OCI-LY7 (cell line): ENCODE results near the gene EYS. TPM values are rescaled to one million over a fixed set of nuclear protein-coding genes. Genes with fewer than 3 reads are reported as not detected.

Experiments used
- BruUV-seq: library from RNA; stranded (reverse); fragments of 400-500 nt; replicated peaks from 2 replicates; lab custom pipeline; 2021; lab: Mats Ljungman, UMichigan
- CTCF ChIA-PET: fragments of 300-600 bp; sonication (Branson Sonifier 250); formaldehyde crosslinking; loops from one replicate; lab custom pipeline; 2022; ENCODE audit warnings: antibody characterized with exemption; ENCODE audit not compliant: unreplicated experiment; lab: Charles Lee
- POLR2A ChIA-PET: fragments of 300-600 bp; sonication (Branson Sonifier 250); formaldehyde crosslinking; loops from one replicate; lab custom pipeline; 2022; ENCODE audit warnings: antibody characterized with exemption; lab: Charles Lee
- DNase-seq: peaks from one replicate; pipeline ENCODE4 v3.0.0-alpha.2; 2015; ENCODE audit warnings: low spot score
- H2AFZ ChIP-seq: fragments of 200-600 bp; sonication (generic), shearing (Covaris generic); 2 replicates; pipeline ENCODE4 v1.6.1; 2014; ENCODE audit warnings: mild to moderate bottlenecking, antibody characterized with exemption, low read length, moderate library complexity
- H3K27ac ChIP-seq: fragments of 200-600 bp; sonication (generic); 2 replicates; pipeline ENCODE4 v1.5.1; 2014; ENCODE audit warnings: mixed run types, low read depth, mild to moderate bottlenecking, moderate library complexity, low read length, inconsistent platforms; ENCODE audit not compliant: poor library complexity, severe bottlenecking
- H3K36me3 ChIP-seq: fragments of 200-600 bp; sonication (generic); 2 replicates; pipeline ENCODE4 v1.6.1; 2014; ENCODE audit warnings: mild to moderate bottlenecking, antibody characterized with exemption, low read length, moderate library complexity, mixed read lengths; ENCODE audit not compliant: insufficient read depth
- H3K4me1 ChIP-seq: fragments of 200-600 bp; sonication (generic); 2 replicates; pipeline ENCODE4 v1.5.1; 2014; ENCODE audit warnings: mild to moderate bottlenecking, low read length; ENCODE audit not compliant: insufficient read depth, poor library complexity, severe bottlenecking
- H3K4me2 ChIP-seq: fragments of 200-600 bp; sonication (generic); 2 replicates; pipeline ENCODE4 v1.6.1; 2014; ENCODE audit warnings: mild to moderate bottlenecking, low read length
- H3K4me3 ChIP-seq: fragments of 200-600 bp; sonication (generic); 2 replicates; pipeline ENCODE4 v1.5.1; 2014; ENCODE audit warnings: mild to moderate bottlenecking, low read depth, low read length; ENCODE audit not compliant: poor library complexity, severe bottlenecking
- H3K79me2 ChIP-seq: fragments of 200-600 bp; sonication (generic); 2 replicates; pipeline ENCODE4 v1.6.1; 2016; ENCODE audit warnings: low read depth, mild to moderate bottlenecking, low read length, moderate library complexity, mixed read lengths; ENCODE audit not compliant: insufficient read depth
- H3K9me2 ChIP-seq: fragments of 200-600 bp; sonication (generic); 2 replicates; pipeline ENCODE4 v1.6.1; 2016; ENCODE audit warnings: mild to moderate bottlenecking, low read length, mixed read lengths; ENCODE audit not compliant: insufficient read depth
- H3K9me3 ChIP-seq: fragments of 200-600 bp; sonication (generic); 2 replicates; pipeline ENCODE4 v1.6.1; 2014; ENCODE audit warnings: mild to moderate bottlenecking, mixed run types, low read length, mixed read lengths
- H4K20me1 ChIP-seq: fragments of 200-600 bp; sonication (generic); 2 replicates; pipeline ENCODE4 v1.6.1; 2014; ENCODE audit warnings: mild to moderate bottlenecking, antibody characterized with exemption, low read length, moderate library complexity, mixed read lengths; ENCODE audit not compliant: insufficient read depth
- EZH2phosphoT487 ChIP-seq: fragments of 200-600 bp; sonication (generic); IDR thresholded peaks from 2 replicates; pipeline ENCODE4 v1.6.1; 2018; ENCODE audit warnings: low read depth, borderline replicate concordance, mild to moderate bottlenecking, mixed run types, antibody characterized with exemption, low read length, moderate library complexity, mixed read lengths
- intact Hi-C: fragments of 100-400 bp; cut with micrococcal nuclease; formaldehyde crosslinking; loops from one replicate; pipeline ENCODE4 v1.10.0; 2022; ENCODE audit not compliant: unreplicated experiment
- total RNA-seq, 2 experiments: library from RNA; depleted of rRNA in 1 of 2; stranded (reverse); fragments of >200 nt in 1 of 2; shearing (Covaris generic) in 1 of 2; gene quantifications; 2 replicates each; pipeline ENCODE4 v1.2.3, GENCODE V29; 2014 to 2022
- TF ChIP-seq, protein P1 (sequence below): fragments of 200-600 bp; sonication (generic); conservative IDR thresholded peaks from 2 replicates; pipeline ENCODE4 v1.5.1; 2014; ENCODE audit warnings: mild to moderate bottlenecking, antibody characterized with exemption, low read length, moderate library complexity, mixed read lengths

Gene EYS
- total RNA-seq, 2 experiments from 2014 or later: not detected

DNA sequence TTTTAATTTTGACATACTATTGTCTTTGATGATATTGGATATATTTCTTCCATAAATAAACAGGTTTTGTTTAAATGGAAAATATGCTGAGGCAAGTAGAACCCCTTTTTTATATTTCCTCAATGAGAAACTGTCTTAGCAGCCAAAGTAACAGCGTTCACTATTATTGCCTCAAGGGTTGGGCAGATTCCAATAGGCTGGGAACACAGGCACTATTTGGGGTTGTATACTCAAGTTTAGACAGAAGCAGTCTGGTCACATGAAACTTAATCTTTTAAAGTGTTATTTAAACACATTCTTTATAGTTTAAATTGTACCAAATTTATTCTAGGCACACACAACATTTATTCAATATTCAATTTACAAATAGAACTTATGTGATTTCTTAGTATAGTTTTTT is 520.2 kb downstream of the EYS start:
- Histone ChIP-seq H3K79me2 (no peaks in the 10 kb centered on the region), H3K9me2 (no peaks in the 10 kb centered on the region), H3K9me3 (no peaks in the 10 kb centered on the region), H2AFZ (no peak overlapping the region), H3K4me3 (no peak overlapping the region), H4K20me1 (no peaks in the 10 kb centered on the region), H3K36me3 (no peaks in the 10 kb centered on the region), H3K4me2 (no peak overlapping the region), H3K27ac (no peak overlapping the region), H3K4me1 (no peaks in the 10 kb centered on the region)
- DNase-seq: no peak
- BruUV-seq: no TSS peak
- intact Hi-C loops: no loop called here
- TF ChIP-seq EZH2phosphoT487: no peak
- TF ChIP-seq, protein P1, sequence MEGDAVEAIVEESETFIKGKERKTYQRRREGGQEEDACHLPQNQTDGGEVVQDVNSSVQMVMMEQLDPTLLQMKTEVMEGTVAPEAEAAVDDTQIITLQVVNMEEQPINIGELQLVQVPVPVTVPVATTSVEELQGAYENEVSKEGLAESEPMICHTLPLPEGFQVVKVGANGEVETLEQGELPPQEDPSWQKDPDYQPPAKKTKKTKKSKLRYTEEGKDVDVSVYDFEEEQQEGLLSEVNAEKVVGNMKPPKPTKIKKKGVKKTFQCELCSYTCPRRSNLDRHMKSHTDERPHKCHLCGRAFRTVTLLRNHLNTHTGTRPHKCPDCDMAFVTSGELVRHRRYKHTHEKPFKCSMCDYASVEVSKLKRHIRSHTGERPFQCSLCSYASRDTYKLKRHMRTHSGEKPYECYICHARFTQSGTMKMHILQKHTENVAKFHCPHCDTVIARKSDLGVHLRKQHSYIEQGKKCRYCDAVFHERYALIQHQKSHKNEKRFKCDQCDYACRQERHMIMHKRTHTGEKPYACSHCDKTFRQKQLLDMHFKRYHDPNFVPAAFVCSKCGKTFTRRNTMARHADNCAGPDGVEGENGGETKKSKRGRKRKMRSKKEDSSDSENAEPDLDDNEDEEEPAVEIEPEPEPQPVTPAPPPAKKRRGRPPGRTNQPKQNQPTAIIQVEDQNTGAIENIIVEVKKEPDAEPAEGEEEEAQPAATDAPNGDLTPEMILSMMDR: no peak
- ChIA-PET POLR2A (no interaction called here), CTCF (no interaction called here)

DNA sequence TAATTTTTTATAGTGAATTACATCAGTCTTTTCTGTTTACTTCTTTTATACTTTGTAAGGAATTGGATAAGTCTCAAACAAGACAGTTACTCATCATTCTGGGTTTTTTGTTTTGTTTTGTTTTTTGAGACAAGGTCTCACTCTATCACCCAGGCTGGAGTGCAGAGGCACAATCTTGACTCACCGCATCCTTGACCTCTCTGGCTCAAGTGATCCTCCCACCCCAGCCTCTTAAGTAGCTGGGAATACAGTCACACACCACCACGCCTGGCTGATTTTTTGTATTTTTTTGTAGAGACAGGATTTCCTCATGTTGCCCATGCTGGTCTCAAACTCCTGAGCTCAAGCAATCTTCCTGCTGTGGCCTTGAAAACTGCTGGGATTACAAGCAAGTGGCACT is 524.3 kb downstream of the EYS start:
- no TSS peak for BruUV-seq
- no peak for TF ChIP-seq EZH2phosphoT487
- TF ChIP-seq, protein P1: no peak

DNA sequence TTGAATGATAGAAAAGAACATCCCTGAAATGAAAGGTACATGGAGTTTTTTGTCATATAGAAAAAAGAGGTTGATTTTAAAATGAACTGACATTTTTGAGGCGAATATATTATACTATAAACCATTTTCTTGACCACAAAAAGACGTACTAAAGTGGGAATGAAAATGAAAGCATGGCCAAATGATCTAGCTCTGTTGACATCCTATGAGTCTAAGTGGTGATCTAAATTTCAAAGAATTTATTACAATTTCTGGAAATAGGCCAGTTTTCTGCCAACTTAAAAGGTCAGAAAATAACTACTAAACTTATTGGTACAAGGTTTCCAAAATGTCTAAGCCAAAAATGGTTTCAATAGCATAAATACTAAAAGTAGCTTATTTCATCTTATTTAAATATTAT is 536.8 kb downstream of the EYS start:
- TF ChIP-seq, protein P1: no peak
- no peak for TF ChIP-seq EZH2phosphoT487
- DNase-seq: no peak
- H3K4me2 ChIP-seq: no peak overlapping the region
- H3K79me2 ChIP-seq: no peaks in the 10 kb centered on the region
- BruUV-seq: no TSS peak
- no peaks in the 10 kb centered on the region for H3K36me3 ChIP-seq
- H3K9me2 ChIP-seq: no peaks in the 10 kb centered on the region
- H3K4me3 ChIP-seq: no peak overlapping the region
- H3K27ac ChIP-seq: no peak overlapping the region
- no peak overlapping the region for H2AFZ ChIP-seq
- H4K20me1 ChIP-seq: no peaks in the 10 kb centered on the region
- ChIA-PET POLR2A (no interaction called here), CTCF (no interaction called here)
- no peaks in the 10 kb centered on the region for H3K4me1 ChIP-seq
- H3K9me3 ChIP-seq: no peaks in the 10 kb centered on the region
- intact Hi-C loops: no loop called here

More for the DNA sequence above, 524.3 kb downstream of the EYS start:
- H3K9me3 ChIP-seq: no peaks in the 10 kb centered on the region
- H3K4me1 ChIP-seq: no peaks in the 10 kb centered on the region
- H3K4me3 ChIP-seq: no peak overlapping the region
- H4K20me1 ChIP-seq: no peaks in the 10 kb centered on the region
- H3K4me2 ChIP-seq: no peak overlapping the region
- no peak overlapping the region for H3K27ac ChIP-seq
- H3K79me2 ChIP-seq: no peaks in the 10 kb centered on the region
- H2AFZ ChIP-seq: no peak overlapping the region
- no peak for DNase-seq
- H3K9me2 ChIP-seq: no peaks in the 10 kb centered on the region
- ChIA-PET CTCF (no interaction called here), POLR2A (no interaction called here)
- intact Hi-C loops: no loop called here
- H3K36me3 ChIP-seq: no peaks in the 10 kb centered on the region
